Measurements from ENCODE around the gene NPRL2.

GRCh38 chr3:50345008-50345407 is 5.6 kb downstream of the NPRL2 start:
- TF ChIP-seq CTCF (IDR thresholded peaks at IDR 0.05; ENCODE audit: insufficient read depth, low read length, poor library complexity, severe bottlenecking) (no peak), EZH2phosphoT487 (conservative IDR thresholded peaks at IDR 0.05; ENCODE audit: low read length) (no peak)

All from SU-DHL-6 (cell line).